ENCODE measurements around the gene SCFD1.

GRCh38 chr14:30656190-30656632 lies 34.1 kb downstream of the SCFD1 start:
- no peak for TF ChIP-seq POLR2A (IDR thresholded peaks at IDR 0.05)
- TF ChIP-seq, protein P1, sequence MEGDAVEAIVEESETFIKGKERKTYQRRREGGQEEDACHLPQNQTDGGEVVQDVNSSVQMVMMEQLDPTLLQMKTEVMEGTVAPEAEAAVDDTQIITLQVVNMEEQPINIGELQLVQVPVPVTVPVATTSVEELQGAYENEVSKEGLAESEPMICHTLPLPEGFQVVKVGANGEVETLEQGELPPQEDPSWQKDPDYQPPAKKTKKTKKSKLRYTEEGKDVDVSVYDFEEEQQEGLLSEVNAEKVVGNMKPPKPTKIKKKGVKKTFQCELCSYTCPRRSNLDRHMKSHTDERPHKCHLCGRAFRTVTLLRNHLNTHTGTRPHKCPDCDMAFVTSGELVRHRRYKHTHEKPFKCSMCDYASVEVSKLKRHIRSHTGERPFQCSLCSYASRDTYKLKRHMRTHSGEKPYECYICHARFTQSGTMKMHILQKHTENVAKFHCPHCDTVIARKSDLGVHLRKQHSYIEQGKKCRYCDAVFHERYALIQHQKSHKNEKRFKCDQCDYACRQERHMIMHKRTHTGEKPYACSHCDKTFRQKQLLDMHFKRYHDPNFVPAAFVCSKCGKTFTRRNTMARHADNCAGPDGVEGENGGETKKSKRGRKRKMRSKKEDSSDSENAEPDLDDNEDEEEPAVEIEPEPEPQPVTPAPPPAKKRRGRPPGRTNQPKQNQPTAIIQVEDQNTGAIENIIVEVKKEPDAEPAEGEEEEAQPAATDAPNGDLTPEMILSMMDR (IDR thresholded peaks at IDR 0.05) = peak; percentile 24 to 62 (median 56)
- no peak for TF ChIP-seq EP300 (IDR thresholded peaks at IDR 0.05)
- no peak for TF ChIP-seq POLR2AphosphoS5 (IDR thresholded peaks at IDR 0.05)

All from upper lobe of left lung (tissue), 4 donors.